HepG2 (cell line): ENCODE measurements around the gene NUP214. TPM values are rescaled to one million over a fixed set of nuclear protein-coding genes. Genes with fewer than 3 reads are reported as not detected.
A peak's percentile ranks its signal among the peaks of the same experiment; 100 is the strongest.

Experiments
- AGO2 ChIP-seq: fragments of 200-400 bp; formaldehyde crosslinking; optimal IDR thresholded peaks from 2 replicates; pipeline ENCODE3; 2017; ENCODE audit warnings: mild to moderate bottlenecking, low read depth, low read length, moderate library complexity
- BHLHE40 ChIP-seq: IDR thresholded peaks from 2 replicates; pipeline ENCODE4 v1.6.1; 2011; ENCODE audit warnings: low read length, improper control_type of control experiment
- CHD4 ChIP-seq: fragments of 200-600 bp; sonication (generic); IDR thresholded peaks from 2 replicates; pipeline ENCODE4 v1.7.0; 2017; ENCODE audit warnings: mild to moderate bottlenecking, low read length, borderline replicate concordance
- KDM6A ChIP-seq: IDR thresholded peaks from 2 replicates; pipeline ENCODE4 v1.6.1; 2016; ENCODE audit warnings: low read depth
- MTF1 ChIP-seq: sonication (generic); formaldehyde crosslinking; IDR thresholded peaks from 2 replicates; pipeline ENCODE4 v1.5.0; 2020; ENCODE audit warnings: missing genetic modification reagents
- MXD4 ChIP-seq: IDR thresholded peaks from 2 replicates; pipeline ENCODE4 v1.6.1; 2016; ENCODE audit warnings: mild to moderate bottlenecking, missing biosample characterization, missing genetic modification reagents
- SRSF4 ChIP-seq: fragments of 200-400 bp; formaldehyde crosslinking; IDR thresholded peaks from one replicate; pipeline ENCODE4 v1.6.1; 2018; ENCODE audit warnings: mild to moderate bottlenecking, low read depth, low read length, moderate library complexity; ENCODE audit not compliant: poor library complexity, severe bottlenecking
- ZNF180 ChIP-seq: sonication (generic); formaldehyde crosslinking; IDR thresholded peaks from 2 replicates; pipeline ENCODE4 v1.4.0; 2020; ENCODE audit warnings: low read depth, missing genetic modification reagents, borderline replicate concordance
- ZNF549 ChIP-seq: sonication (generic); formaldehyde crosslinking; IDR thresholded peaks from 2 replicates; pipeline ENCODE4 v1.5.0; 2020; ENCODE audit warnings: missing genetic modification reagents
- ZNF746 ChIP-seq: sonication (generic); formaldehyde crosslinking; IDR thresholded peaks from 2 replicates; pipeline ENCODE4 v1.8.0; 2022; ENCODE audit warnings: mild to moderate bottlenecking, missing genetic modification reagents
- polyA plus RNA-seq, 8 experiments: library from polyadenylated mRNA; depleted of rRNA in 3 of 8; stranded (reverse) in 7 of 8; unstranded in 1 of 8; fragments of >200 nt; fragmentation: Illumina TruSeq in 4 of 8; extraction: Trizol in 4 of 8; gene quantifications; 2 replicates each; pipeline versions ENCODE4 v1.2.1 to v1.2.3, GENCODE V29; 2011 to 2016; ENCODE audit warnings: low read depth in 4 of 8, missing spikeins in 1 of 8, mixed read lengths in 1 of 8; ENCODE audit not compliant: insufficient read depth in 1 of 8
- total RNA-seq, 5 experiments: library from RNA; depleted of rRNA; stranded (reverse); fragments of >200 nt; fragmentation: Illumina TruSeq; extraction: Trizol; gene quantifications; 2 replicates each; pipeline ENCODE4 v1.2.3, GENCODE V29; 2016; ENCODE audit warnings: low read depth in 1 of 5
- TF ChIP-seq, protein P1 (sequence below): sonication (generic); formaldehyde crosslinking; IDR thresholded peaks from 2 replicates; pipeline ENCODE4 v1.5.1; 2020; ENCODE audit warnings: missing genetic modification reagents, mild to moderate bottlenecking, borderline replicate concordance
- TF ChIP-seq, protein P2 (sequence below): sonication (generic); formaldehyde crosslinking; IDR thresholded peaks from 2 replicates; pipeline ENCODE4 v1.4.0; 2020; ENCODE audit warnings: missing genetic modification reagents, borderline replicate concordance
- TF ChIP-seq, protein P3 (sequence below): sonication (generic); formaldehyde crosslinking; IDR thresholded peaks from 2 replicates; pipeline ENCODE4 v1.4.0; 2020; ENCODE audit warnings: missing genetic modification reagents
- TF ChIP-seq, protein P4 (sequence below): sonication (generic); formaldehyde crosslinking; IDR thresholded peaks from 2 replicates; pipeline ENCODE4 v1.5.0; 2020; ENCODE audit warnings: mild to moderate bottlenecking, missing genetic modification reagents, borderline replicate concordance

NUP214 gene
- total and polyA plus RNA-seq, 2 of the 13 experiments (the other 11 are each of a cell fraction or from before 2014, with no cell fraction given): 8.4 to 16.0 TPM

DNA sequence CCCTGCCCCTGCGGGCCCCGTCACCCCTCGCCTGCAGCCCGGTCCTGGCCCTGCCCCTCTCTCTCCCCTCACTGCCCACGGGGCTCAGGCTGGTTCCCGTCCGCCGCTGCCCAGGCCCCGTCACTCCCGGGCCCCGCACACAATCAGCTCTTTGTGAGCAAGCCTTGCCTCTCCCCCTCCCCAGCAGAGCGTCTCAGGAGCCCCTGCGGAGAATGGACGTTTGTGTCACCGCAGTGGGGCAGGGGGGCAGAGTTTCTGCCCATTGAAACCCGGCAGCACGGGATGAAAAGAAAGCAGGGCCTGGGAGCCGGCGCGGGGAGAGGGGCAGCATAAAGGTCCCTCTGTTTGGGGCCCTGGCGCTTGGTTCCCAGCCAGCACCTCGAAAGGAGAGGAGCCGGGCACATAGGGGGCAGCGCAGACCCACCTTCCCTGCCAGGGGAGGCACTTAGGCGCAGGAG is 13.5 kb upstream of the NUP214 start (continued):
- no peak for TF ChIP-seq ZNF180 (CRISPR knock-in tag)
- TF ChIP-seq, protein P1, sequence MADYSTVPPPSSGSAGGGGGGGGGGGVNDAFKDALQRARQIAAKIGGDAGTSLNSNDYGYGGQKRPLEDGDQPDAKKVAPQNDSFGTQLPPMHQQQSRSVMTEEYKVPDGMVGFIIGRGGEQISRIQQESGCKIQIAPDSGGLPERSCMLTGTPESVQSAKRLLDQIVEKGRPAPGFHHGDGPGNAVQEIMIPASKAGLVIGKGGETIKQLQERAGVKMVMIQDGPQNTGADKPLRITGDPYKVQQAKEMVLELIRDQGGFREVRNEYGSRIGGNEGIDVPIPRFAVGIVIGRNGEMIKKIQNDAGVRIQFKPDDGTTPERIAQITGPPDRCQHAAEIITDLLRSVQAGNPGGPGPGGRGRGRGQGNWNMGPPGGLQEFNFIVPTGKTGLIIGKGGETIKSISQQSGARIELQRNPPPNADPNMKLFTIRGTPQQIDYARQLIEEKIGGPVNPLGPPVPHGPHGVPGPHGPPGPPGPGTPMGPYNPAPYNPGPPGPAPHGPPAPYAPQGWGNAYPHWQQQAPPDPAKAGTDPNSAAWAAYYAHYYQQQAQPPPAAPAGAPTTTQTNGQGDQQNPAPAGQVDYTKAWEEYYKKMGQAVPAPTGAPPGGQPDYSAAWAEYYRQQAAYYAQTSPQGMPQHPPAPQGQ: no peak
- no peak for TF ChIP-seq ZNF746 (CRISPR knock-in tag)
- no peak for TF ChIP-seq CHD4
- TF ChIP-seq, protein P2, sequence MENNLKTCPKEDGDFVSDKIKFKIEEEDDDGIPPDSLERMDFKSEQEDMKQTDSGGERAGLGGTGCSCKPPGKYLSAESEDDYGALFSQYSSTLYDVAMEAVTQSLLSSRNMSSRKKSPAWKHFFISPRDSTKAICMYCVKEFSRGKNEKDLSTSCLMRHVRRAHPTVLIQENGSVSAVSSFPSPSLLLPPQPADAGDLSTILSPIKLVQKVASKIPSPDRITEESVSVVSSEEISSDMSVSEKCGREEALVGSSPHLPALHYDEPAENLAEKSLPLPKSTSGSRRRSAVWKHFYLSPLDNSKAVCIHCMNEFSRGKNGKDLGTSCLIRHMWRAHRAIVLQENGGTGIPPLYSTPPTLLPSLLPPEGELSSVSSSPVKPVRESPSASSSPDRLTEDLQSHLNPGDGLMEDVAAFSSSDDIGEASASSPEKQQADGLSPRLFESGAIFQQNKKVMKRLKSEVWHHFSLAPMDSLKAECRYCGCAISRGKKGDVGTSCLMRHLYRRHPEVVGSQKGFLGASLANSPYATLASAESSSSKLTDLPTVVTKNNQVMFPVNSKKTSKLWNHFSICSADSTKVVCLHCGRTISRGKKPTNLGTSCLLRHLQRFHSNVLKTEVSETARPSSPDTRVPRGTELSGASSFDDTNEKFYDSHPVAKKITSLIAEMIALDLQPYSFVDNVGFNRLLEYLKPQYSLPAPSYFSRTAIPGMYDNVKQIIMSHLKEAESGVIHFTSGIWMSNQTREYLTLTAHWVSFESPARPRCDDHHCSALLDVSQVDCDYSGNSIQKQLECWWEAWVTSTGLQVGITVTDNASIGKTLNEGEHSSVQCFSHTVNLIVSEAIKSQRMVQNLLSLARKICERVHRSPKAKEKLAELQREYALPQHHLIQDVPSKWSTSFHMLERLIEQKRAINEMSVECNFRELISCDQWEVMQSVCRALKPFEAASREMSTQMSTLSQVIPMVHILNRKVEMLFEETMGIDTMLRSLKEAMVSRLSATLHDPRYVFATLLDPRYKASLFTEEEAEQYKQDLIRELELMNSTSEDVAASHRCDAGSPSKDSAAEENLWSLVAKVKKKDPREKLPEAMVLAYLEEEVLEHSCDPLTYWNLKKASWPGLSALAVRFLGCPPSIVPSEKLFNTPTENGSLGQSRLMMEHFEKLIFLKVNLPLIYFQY (CRISPR knock-in tag): no peak
- TF ChIP-seq, protein P3, sequence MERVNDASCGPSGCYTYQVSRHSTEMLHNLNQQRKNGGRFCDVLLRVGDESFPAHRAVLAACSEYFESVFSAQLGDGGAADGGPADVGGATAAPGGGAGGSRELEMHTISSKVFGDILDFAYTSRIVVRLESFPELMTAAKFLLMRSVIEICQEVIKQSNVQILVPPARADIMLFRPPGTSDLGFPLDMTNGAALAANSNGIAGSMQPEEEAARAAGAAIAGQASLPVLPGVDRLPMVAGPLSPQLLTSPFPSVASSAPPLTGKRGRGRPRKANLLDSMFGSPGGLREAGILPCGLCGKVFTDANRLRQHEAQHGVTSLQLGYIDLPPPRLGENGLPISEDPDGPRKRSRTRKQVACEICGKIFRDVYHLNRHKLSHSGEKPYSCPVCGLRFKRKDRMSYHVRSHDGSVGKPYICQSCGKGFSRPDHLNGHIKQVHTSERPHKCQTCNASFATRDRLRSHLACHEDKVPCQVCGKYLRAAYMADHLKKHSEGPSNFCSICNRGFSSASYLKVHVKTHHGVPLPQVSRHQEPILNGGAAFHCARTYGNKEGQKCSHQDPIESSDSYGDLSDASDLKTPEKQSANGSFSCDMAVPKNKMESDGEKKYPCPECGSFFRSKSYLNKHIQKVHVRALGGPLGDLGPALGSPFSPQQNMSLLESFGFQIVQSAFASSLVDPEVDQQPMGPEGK (CRISPR knock-in tag): peak; percentile 74
- TF ChIP-seq BHLHE40: no peak
- TF ChIP-seq MTF1 (CRISPR knock-in tag): no peak
- TF ChIP-seq, protein P4, sequence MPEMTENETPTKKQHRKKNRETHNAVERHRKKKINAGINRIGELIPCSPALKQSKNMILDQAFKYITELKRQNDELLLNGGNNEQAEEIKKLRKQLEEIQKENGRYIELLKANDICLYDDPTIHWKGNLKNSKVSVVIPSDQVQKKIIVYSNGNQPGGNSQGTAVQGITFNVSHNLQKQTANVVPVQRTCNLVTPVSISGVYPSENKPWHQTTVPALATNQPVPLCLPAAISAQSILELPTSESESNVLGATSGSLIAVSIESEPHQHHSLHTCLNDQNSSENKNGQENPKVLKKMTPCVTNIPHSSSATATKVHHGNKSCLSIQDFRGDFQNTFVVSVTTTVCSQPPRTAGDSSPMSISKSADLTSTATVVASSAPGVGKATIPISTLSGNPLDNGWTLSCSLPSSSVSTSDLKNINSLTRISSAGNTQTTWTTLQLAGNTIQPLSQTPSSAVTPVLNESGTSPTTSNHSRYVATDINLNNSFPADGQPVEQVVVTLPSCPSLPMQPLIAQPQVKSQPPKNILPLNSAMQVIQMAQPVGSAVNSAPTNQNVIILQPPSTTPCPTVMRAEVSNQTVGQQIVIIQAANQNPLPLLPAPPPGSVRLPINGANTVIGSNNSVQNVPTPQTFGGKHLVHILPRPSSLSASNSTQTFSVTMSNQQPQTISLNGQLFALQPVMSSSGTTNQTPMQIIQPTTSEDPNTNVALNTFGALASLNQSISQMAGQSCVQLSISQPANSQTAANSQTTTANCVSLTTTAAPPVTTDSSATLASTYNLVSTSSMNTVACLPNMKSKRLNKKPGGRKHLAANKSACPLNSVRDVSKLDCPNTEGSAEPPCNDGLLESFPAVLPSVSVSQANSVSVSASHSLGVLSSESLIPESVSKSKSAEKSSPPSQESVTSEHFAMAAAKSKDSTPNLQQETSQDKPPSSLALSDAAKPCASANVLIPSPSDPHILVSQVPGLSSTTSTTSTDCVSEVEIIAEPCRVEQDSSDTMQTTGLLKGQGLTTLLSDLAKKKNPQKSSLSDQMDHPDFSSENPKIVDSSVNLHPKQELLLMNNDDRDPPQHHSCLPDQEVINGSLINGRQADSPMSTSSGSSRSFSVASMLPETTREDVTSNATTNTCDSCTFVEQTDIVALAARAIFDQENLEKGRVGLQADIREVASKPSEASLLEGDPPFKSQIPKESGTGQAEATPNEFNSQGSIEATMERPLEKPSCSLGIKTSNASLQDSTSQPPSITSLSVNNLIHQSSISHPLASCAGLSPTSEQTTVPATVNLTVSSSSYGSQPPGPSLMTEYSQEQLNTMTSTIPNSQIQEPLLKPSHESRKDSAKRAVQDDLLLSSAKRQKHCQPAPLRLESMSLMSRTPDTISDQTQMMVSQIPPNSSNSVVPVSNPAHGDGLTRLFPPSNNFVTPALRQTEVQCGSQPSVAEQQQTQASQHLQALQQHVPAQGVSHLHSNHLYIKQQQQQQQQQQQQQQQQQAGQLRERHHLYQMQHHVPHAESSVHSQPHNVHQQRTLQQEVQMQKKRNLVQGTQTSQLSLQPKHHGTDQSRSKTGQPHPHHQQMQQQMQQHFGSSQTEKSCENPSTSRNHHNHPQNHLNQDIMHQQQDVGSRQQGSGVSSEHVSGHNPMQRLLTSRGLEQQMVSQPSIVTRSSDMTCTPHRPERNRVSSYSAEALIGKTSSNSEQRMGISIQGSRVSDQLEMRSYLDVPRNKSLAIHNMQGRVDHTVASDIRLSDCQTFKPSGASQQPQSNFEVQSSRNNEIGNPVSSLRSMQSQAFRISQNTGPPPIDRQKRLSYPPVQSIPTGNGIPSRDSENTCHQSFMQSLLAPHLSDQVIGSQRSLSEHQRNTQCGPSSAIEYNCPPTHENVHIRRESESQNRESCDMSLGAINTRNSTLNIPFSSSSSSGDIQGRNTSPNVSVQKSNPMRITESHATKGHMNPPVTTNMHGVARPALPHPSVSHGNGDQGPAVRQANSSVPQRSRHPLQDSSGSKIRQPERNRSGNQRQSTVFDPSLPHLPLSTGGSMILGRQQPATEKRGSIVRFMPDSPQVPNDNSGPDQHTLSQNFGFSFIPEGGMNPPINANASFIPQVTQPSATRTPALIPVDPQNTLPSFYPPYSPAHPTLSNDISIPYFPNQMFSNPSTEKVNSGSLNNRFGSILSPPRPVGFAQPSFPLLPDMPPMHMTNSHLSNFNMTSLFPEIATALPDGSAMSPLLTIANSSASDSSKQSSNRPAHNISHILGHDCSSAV (CRISPR knock-in tag): no peak
- TF ChIP-seq KDM6A (CRISPR knock-in tag): no peak
- peak; percentile 61 for TF ChIP-seq AGO2
- TF ChIP-seq SRSF4: no peak
- no peak for TF ChIP-seq ZNF549 (CRISPR knock-in tag)
- no peak for TF ChIP-seq MXD4 (CRISPR knock-in tag)
